ENCODE data around the gene CPB2.

GRCh38 chr13:46142776-46143175, 37.9 kb upstream of the CPB2 start:
- TF ChIP-seq CTCF (IDR thresholded peaks at IDR 0.05; ENCODE audit: control extremely low read depth in 1 of 3, insufficient read depth in 1 of 3, low read depth in 1 of 3, low read length in 3 of 3) (no peak), RXRA (IDR thresholded peaks at IDR 0.05; ENCODE audit: insufficient read depth, low read depth, low read length) (no peak), RNF2 (IDR thresholded peaks at IDR 0.05; ENCODE audit: borderline replicate concordance, low read depth, low read length, missing control alignments, poor library complexity, severe bottlenecking) (no peak), TAF1 (IDR thresholded peaks at IDR 0.05; ENCODE audit: low read depth, low read length) (no peak), EP300 (IDR thresholded peaks at IDR 0.05; ENCODE audit: borderline replicate concordance in 1 of 2, low read depth in 2 of 2, low read length in 2 of 2) (no peak), POLR2A (IDR thresholded peaks at IDR 0.05; ENCODE audit: control extremely low read depth in 1 of 2, low read depth in 2 of 2, low read length in 2 of 2) (no peak)

All from H1 (cell line).